H7 (cell line): ENCODE results near the gene AGBL1. TPM values are rescaled to one million over a fixed set of nuclear protein-coding genes. Genes with fewer than 3 reads are reported as not detected.
"Not testable (repeated sequence)": the region's sequence is repeated elsewhere in the genome, so short reads cannot be mapped to it uniquely, and the experiment has no call there.

Source experiments
- DNase-seq: peaks from one replicate; pipeline ENCODE4 v3.0.0; 2012
- H3K27me3 ChIP-seq: 2 replicates; pipeline ENCODE4 v1.6.0; 2011; ENCODE audit warnings: mild to moderate bottlenecking, low read length; ENCODE audit not compliant: control insufficient read depth, insufficient read depth
- H3K36me3 ChIP-seq: replicated peaks from 2 replicates; pipeline ENCODE4 v1.5.1; 2011; ENCODE audit warnings: low read length; ENCODE audit not compliant: control insufficient read depth, insufficient read depth
- H3K4me3 ChIP-seq: 2 replicates; pipeline ENCODE4 v1.5.1; 2011; ENCODE audit warnings: low read depth, mild to moderate bottlenecking, control low read depth, low read length, moderate library complexity; ENCODE audit not compliant: insufficient read depth
- total RNA-seq: library from RNA; depleted of rRNA; stranded (reverse); fragments of >200 nt; shearing (Covaris generic); gene quantifications from 2 replicates; pipeline ENCODE4 v1.2.3, GENCODE V29; 2014

Gene AGBL1
- total RNA-seq, 1 experiment from 2014 or later = not detected

DNA sequence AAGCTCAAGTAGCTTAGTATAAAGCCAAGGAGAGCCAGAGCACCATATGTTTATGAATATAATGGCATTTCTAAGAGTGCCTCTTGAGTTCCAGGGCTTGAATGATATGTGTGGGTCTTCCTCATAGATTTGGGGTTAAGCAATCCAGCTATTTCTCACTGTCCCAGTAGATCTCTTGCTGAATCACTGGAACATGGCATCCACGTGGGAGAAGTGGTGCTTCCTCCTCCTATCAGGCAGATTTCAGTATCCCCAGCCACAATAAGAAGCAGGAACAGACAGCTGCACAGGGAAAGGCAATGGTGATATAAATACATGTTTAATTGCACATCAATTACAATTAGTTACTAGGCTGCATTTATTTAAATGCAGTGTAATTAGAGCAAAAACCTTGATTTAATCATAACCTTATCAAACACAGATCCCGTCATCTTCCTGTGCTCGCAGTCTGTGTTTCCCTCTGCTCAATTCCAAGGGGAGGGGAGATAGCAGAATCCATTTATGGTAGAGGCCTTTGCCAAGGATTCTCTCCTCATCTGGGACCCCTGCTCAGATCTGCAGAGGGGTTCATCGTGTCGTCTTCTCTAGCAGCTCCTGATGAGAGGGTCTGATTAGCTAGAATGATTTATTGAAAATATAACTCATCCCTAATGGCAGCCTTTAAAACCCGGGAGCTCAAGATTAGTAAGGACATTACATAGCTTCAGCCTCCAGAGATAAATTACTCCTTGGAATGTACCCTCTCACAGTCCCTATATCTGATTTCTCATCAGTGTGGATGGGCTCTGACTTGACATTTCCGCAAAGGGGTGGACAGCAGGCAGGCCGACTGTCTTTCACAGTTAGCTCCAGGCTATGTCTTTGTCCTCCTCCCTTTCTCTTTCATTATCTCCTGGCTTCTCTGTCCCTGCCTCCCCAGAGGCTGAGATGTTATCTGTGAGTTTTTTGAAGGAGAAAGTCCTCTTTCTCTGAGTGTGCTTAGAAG, 775.9 kb downstream of the AGBL1 start:
- Histone ChIP-seq H3K4me3 (no peak overlapping the region), H3K36me3 (no peaks in the 10 kb centered on the region), H3K27me3 (no peaks in the 10 kb centered on the region)
- no peak for DNase-seq

DNA sequence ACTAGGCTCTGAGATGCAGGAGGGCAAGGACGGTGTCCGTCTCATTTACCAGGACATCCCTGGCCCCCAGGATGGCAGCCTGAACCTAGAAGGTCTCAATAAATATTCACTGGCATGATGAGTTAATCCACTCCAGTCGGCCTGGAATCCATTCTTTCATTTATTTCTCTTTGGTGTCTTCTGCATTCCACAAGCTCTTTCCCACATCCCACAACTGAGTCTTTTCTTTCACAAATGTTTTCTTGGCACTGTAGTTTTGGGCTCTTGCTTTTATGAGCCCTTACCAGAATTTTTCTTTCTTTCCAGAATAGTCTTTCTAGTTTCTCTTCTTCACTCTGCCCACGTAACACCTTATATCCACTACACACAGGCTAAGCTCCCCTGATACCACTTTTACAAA, 778.0 kb downstream of the AGBL1 start:
- Histone ChIP-seq H3K36me3 (no peaks in the 10 kb centered on the region), H3K4me3 (no peak overlapping the region), H3K27me3 (no peaks in the 10 kb centered on the region)
- DNase-seq = no peak

DNA sequence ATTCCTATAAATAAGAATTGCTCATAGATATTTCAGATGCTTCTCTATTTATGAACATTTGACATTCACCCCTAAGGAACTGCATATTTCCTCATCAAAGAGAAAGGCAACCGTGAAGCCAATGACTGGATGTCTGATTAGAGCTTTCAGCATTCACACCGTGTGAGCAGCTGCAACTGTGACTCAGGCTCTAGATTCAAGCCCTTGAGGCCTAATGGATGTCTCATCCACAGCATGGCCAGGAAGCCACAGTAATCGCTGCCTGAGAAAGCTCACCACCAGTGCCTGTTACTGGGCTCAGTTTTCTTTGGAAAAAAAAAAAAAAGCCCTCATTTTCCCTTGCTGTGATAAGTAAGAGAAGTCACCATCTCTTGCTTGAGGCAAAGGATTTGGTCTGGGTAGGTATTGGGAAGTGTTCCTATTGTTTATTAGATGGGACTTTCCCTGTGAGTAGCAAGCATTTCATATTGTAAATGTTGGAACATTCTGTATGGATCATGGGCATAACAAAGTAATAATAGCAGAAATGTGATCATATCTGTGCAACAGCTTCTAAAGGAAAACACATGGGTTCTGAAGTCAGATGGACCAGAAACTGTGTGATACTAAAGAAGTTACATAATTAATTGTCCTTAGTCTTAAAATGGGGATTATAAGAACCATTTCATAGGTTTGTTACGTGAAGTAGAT, 783.7 kb downstream of the AGBL1 start:
- H3K4me3 ChIP-seq = no peak overlapping the region
- H3K36me3 ChIP-seq = no peaks in the 10 kb centered on the region
- no peaks in the 10 kb centered on the region for H3K27me3 ChIP-seq
- DNase-seq = no peak

DNA sequence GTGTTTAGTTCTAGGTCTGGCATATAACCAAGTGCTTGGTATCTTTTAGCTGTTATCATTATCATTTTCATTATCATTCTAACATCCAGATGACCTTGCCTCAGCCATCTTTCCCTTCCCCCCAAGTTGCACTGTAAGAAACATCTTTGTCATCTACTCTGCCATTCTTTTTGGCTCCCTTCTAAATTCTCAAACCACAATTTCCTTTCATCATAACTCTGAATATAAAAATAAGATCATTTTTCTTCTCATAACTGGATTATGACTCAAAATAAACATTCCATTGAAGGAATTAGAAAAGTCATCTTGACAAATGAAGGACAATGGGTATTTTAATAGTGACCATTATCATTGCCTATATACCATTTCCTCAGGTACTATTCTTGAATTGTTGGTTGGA, 786.2 kb downstream of the AGBL1 start:
- Histone ChIP-seq H3K36me3 (no peaks in the 10 kb centered on the region), H3K27me3 (no peaks in the 10 kb centered on the region), H3K4me3 (no peak overlapping the region)
- no peak for DNase-seq

DNA sequence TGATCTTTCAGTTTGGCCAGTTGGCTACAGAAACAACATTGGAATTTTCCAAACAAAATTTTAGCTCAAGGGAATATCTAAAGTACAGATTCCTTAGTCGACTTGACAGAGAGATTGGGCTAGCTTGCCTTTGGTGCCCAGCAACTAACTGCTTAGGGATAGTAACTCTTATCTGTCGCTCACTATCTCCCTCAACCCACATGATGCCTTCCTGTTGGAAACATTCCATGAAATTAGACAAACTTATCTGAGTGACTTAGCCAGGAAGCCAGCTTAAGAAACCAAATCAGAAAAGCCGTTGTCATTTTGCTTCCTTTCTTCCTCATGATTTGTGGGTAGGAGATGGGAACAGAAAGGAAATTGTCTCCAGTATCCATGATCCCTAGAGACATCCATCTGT, 791.2 kb downstream of the AGBL1 start:
- no peaks in the 10 kb centered on the region for H3K27me3 ChIP-seq
- DNase-seq = no peak
- H3K36me3 ChIP-seq = no peaks in the 10 kb centered on the region
- no peak overlapping the region for H3K4me3 ChIP-seq

DNA sequence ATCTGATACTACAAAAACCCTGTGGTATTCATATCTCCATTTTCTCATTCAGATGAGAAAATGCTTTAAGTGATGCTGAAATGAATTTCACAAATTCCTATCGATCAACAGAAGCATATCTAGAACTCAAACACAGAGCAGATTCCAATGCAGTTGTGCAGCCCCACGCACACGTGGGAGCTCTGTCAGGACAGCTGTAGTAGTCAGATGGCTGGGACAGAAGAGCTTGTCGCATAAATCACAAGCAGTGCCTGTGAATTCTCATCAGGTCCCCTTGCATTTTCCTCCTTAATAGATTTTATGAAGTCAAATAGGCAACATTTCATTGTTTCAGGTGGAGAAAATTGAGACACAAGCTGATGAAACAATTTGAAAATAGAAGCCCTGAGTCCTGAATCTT, 792.3 kb downstream of the AGBL1 start:
- H3K4me3 ChIP-seq = no peak overlapping the region
- H3K27me3 ChIP-seq = no peaks in the 10 kb centered on the region
- H3K36me3 ChIP-seq = no peaks in the 10 kb centered on the region
- DNase-seq = no peak

DNA sequence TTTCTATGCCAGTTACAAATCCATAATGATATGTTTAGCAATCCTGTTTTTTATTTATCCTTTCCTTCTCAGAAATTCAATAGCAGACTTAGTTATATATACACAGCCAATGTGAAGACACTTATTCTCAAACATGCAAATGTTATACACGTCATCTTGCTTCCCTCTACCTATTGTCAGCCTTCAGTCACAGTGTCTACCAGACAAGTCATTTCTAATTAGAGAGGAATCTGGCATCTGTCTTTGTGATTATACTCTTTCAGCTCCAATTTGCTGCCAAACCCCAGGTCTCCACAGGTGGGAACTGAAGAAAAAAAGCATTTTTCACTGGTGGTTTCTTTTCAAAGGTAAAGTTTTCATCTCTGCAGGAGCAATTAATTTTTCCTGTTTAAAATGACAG, 793.1 kb downstream of the AGBL1 start:
- DNase-seq = no peak
- Histone ChIP-seq H3K27me3 (no peaks in the 10 kb centered on the region), H3K36me3 (no peaks in the 10 kb centered on the region), H3K4me3 (no peak overlapping the region)

DNA sequence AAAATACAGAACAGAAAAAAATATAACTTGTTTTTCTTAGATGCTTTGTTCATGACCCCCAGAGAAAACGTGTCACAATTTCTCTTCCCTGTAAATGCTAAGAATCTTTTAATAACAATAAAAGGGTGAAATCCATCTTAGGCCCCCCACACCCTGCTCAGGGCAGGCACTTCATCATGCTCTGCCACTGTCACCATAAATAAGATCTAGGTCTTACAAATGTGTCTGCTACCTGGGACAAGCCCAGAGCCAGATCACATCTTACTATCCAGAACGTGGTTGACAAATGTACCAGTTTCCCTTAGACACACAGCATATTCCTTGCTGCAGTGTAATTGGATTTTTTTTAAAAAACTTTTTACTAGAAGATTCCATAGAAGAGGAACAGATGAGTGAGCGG, 795.4 kb downstream of the AGBL1 start:
- Histone ChIP-seq H3K27me3 (no peaks in the 10 kb centered on the region), H3K36me3 (no peaks in the 10 kb centered on the region), H3K4me3 (no peak overlapping the region)
- no peak for DNase-seq

DNA sequence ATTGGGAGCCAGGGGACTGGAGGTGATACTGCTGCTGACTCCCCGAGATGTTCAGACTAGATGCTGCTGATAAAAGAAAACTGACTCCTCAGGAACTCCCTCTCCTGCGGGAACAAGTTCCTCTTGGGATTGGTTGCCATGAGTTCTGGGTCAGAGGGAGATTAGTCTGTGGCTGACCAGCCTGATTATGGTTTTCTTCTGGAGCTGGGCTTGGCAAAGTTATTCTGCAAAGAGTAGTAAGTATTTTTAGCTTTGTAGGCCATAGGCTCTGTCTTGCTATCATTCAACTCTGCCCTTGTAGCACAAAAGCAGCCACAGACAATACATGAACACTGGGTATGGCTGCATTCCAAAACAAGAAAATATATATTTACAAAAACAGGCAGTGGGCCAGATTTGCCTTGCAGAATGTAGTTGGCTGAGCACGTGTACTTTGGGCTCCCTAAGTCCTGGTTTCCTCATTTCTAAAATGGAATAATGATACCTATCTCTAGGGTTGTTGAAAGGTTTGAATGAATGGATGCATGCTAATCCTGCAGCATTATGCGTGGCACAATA, 796.8 kb downstream of the AGBL1 start:
- no peak overlapping the region for H3K4me3 ChIP-seq
- no peaks in the 10 kb centered on the region for H3K36me3 ChIP-seq
- DNase-seq = no peak
- no peaks in the 10 kb centered on the region for H3K27me3 ChIP-seq

DNA sequence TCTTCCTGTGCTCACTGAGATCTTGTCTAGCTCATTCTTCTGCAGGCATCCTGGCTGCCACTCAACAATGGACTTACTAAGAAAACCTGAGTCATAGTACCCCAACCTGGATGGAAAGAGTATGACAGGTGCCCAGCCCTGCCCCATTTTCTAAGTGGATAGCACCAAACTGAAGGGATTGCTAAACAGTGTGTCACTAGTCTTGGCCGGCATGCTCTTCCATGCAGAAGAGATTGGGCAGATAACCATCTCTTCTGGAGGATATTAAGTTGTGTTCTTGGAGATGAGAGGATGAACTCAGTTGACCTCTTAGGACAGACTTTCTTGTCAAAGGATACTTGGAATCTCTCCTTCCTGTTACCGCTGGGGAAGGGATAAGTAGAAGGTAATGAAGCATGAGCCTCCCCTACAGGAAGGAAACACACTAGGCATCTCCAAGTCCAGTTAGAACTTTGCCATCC, 797.5 kb downstream of the AGBL1 start:
- Histone ChIP-seq H3K36me3 (no peaks in the 10 kb centered on the region), H3K4me3 (no peak overlapping the region), H3K27me3 (no peaks in the 10 kb centered on the region)
- DNase-seq = no peak

DNA sequence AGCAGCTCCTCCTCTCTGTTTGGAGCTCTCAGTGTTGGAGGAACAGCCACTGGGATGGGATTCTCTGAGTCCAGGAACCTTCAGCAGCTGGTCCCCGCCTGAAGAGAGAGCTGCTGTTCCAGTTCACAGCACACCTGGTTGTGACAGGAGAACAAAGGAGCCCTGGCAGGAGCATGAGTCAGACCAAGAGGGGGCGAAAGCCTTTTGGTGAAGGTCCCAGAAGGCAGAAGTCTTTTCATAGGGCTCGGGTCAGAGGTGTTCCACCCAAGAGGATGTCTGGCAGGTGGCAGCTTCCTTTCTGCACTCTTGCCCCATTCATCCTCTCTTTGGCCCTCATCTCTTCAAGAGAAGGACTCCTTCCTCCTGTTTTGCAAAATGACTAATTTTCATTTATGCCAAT, 799.2 kb downstream of the AGBL1 start:
- H3K27me3 ChIP-seq, H3K4me3 ChIP-seq, H3K36me3 ChIP-seq: not testable (repeated sequence)
- peak; percentile 10 for DNase-seq

DNA sequence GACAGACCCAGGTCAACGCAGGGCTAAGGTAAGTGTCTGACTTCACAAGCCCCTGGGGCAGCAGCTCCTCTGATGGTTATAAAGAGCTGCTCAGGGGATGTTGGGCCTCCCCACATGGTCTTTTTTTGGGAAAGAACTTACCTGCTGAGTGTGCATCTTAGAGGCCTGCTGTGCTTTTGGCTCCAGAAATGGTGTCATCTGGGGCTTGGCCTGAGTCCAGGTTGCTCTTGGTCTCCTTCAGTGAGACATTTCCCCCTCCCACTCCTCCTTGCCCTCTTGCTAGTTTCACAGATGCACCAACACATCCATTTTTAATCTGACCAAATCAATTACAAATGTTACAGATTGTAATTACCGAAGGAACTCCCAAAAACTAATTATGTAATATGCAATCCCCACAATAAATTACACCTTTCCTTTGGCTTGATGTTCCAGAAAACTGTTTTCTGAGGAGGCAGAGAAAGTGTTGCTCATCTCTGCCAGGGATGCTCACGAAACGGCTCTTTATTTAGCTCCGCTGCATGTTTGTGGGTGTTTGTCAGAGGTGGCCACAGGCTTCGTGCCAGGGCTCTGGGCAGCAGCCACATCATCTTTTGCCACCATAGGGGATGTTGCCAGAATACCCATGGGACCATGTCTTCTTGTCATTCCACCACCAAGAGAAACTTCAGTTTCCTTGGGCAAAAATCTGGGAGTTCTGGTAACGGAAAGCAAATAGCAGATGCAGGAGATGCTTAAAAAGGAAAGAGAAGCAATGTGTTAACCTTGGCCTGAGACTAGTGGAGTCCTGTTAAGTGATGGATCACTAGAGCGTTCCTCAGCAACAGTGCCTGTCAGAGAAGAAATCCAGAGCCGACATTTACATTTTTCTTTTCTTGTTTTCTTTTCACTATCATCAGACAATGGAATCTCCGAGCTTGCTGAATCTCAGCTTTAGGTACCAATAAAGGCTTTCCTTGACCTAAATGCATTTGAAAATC, 799.9 kb downstream of the AGBL1 start:
- no peaks in the 10 kb centered on the region for H3K36me3 ChIP-seq
- no peak for DNase-seq
- H3K27me3 ChIP-seq = no peaks in the 10 kb centered on the region
- H3K4me3 ChIP-seq = no peak overlapping the region

DNA sequence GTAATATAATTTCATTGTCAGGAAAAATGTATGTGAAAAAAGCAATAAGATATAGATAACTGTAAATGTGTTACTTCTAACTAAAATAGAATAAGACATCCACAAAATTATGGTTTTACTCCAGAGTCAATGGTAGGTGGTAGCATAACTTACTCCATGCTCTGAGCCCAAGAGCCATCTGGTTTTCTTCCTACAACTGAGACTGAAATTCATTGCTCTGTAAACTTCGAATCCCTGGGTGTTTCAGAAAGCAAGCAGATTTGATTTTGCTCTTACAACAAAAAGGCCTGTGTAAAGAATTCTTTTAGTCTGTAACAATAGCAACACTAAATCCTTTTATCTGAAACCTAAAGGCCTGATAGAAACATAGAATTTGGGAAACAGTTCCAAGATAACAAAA, 805.9 kb downstream of the AGBL1 start:
- no peak for DNase-seq
- Histone ChIP-seq H3K36me3 (no peaks in the 10 kb centered on the region), H3K4me3 (no peak overlapping the region), H3K27me3 (no peaks in the 10 kb centered on the region)
